Hepatocyte (in vitro differentiated cells): ENCODE measurements around the gene ZBTB16.

Experiments used
- EZH2 ChIP-seq: fragments of 200-600 bp; sonication (generic); IDR thresholded peaks from 2 replicates; pipeline ENCODE4 v1.6.1; 2016; ENCODE audit warnings: antibody characterized with exemption, mild to moderate bottlenecking, borderline replicate concordance
- EZH2phosphoT487 ChIP-seq: fragments of 200-600 bp; sonication (generic); IDR thresholded peaks from one replicate; pipeline ENCODE4 v1.6.1; 2018; ENCODE audit warnings: antibody characterized with exemption, mild to moderate bottlenecking, low read depth, moderate library complexity; ENCODE audit not compliant: unreplicated experiment, severe bottlenecking
- TF ChIP-seq, protein P1 (sequence below): fragments of 200-600 bp; sonication (generic); IDR thresholded peaks from 2 replicates; pipeline ENCODE4 v1.5.1; 2016; ENCODE audit warnings: antibody characterized with exemption, mild to moderate bottlenecking; ENCODE audit not compliant: poor library complexity

DNA sequence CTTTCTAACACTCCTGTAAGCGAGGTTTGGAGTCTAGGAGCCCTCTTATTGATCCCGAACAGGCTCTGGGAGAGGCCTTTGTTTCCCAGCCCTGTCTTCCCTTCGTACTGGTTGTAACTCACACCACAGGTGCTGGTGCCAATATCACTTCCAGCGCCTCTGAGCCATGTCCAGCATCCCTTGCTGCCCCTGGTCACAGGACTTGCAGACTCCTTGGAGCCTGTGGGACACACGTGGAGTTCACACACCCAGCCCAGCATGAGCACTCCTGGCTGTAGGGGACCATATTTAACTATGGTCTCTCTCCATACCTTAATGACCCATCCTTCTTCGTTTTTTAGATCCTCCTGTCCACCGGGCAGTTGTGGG lies 2.2 kb downstream of the ZBTB16 start:
- TF ChIP-seq, protein P1, sequence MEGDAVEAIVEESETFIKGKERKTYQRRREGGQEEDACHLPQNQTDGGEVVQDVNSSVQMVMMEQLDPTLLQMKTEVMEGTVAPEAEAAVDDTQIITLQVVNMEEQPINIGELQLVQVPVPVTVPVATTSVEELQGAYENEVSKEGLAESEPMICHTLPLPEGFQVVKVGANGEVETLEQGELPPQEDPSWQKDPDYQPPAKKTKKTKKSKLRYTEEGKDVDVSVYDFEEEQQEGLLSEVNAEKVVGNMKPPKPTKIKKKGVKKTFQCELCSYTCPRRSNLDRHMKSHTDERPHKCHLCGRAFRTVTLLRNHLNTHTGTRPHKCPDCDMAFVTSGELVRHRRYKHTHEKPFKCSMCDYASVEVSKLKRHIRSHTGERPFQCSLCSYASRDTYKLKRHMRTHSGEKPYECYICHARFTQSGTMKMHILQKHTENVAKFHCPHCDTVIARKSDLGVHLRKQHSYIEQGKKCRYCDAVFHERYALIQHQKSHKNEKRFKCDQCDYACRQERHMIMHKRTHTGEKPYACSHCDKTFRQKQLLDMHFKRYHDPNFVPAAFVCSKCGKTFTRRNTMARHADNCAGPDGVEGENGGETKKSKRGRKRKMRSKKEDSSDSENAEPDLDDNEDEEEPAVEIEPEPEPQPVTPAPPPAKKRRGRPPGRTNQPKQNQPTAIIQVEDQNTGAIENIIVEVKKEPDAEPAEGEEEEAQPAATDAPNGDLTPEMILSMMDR = no peak
- TF ChIP-seq EZH2phosphoT487 = no peak
- TF ChIP-seq EZH2 = no peak
